ENCODE results near the gene SLC22A12.
A peak's percentile ranks its signal among the peaks of the same experiment; 100 is the strongest.

Gene SLC22A12

DNA sequence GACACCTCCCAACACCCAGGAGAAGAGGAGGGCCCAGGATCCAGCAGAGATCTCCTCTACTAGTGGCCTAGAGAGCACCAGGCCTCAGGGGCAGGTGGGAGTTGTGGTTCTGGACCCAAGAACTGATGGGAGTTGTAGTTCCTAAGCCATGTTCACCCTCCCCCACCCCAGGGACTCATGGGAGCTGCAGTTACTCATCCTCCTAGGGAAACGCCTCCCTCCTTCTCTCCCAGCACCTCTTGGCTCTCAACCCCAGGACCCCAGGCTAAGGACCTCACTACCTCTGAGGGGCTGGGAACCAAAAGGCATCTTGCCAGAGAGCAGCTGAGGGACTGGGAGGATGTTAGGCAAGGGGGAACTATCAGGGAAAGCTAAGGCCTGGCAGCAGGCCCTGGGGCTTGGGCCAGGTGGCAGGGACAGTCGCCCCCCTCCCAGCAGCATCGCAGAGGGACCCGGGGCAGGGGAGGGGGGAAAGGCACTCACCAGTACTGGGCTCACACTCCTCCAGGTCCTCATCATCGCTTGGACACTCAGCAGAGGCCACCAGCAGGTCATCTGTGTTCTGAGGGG lies 28.9 kb downstream of the SLC22A12 start:
- Histone ChIP-seq H3K4me2 (ENCODE audit: low read length, poor library complexity, severe bottlenecking) (no peak overlapping the region), H3K79me1 (replicated peaks; ENCODE audit: low read length, poor library complexity, severe bottlenecking) (no peaks in the 10 kb centered on the region), H2BK120ac (ENCODE audit: low read depth, low read length) (no peak overlapping the region), H3K36me3 (ENCODE audit: control insufficient read depth in 1 of 2, insufficient read depth in 2 of 2, low read depth in 1 of 2, low read length in 2 of 2) (peaks cover 0 to 5% of the 10 kb centered on the region in 2 experiments), H4K8ac (ENCODE audit: low read length) (no peak overlapping the region), H3K27ac (ENCODE audit: low read length, poor library complexity, severe bottlenecking) (no peak overlapping the region), H4K91ac (ENCODE audit: low read length) (no peak overlapping the region), H3K4me1 (ENCODE audit: control insufficient read depth, insufficient read depth, low read depth, low read length) (peaks cover 2% of the 10 kb centered on the region), H2BK5ac (ENCODE audit: low read depth, low read length, poor library complexity, severe bottlenecking) (no peak overlapping the region), H3K23ac (ENCODE audit: low read length in 2 of 2) (no peak overlapping the region), H2AFZ (ENCODE audit: low read depth, low read length) (no peak overlapping the region), H3K4me3 (ENCODE audit: insufficient read depth in 1 of 2, low read depth in 1 of 2, low read length in 2 of 2) (no peak overlapping the region), H3K9me3 (ENCODE audit: control insufficient read depth, low read length) (no peaks in the 10 kb centered on the region), H2BK15ac (ENCODE audit: low read depth, poor library complexity, severe bottlenecking) (no peak overlapping the region), H3K9ac (ENCODE audit: low read length) (no peak overlapping the region), H3K18ac (ENCODE audit: low read depth in 1 of 2, low read length in 2 of 2) (no peak overlapping the region), H2AK5ac (ENCODE audit: low read length, severe bottlenecking) (no peak overlapping the region), H2BK12ac (ENCODE audit: low read length in 2 of 2) (no peak overlapping the region), H3K4ac (ENCODE audit: low read depth in 1 of 2, low read length in 2 of 2) (no peak overlapping the region), H3K14ac (ENCODE audit: low read length in 2 of 2) (peak overlapping the region in 1 of 2 experiments; percentile 22), H3K27me3 (ENCODE audit: control insufficient read depth in 1 of 2, insufficient read depth in 1 of 2, low read length in 2 of 2) (peaks cover 0 to 22% of the 10 kb centered on the region in 2 experiments)
- DNase-seq, result peak; percentile 27
- 61% methylated on average over 5 of the region's 5 CpGs for WGBS

DNA sequence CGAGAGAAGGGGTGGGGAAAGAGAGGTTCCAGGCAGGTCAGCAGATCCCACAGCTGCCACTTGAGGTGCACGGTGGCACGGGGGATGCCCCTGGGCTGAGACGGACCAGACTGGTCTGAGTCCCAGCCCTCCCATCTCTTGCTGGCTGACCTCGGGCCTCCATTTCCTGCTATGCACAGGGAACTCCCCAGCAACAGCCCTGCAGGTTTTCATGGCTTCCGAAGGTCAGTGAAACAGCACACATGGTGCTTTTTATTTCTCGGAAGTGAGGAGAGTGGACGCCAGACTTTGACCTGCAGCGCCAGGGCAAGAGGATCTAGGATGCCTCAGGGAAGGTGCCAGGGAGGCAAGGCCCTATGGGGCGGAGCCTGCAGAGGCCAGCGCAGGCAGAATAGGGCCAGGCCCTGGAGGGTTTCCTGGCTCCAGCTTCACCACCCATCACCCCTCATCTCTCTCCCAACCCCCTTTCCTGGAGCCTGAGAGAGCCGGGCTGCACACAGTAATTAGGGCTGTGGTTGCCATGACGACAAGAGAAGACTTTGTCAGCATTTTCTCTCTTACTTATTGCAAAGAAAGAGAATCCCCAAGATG lies 29.5 kb downstream of the SLC22A12 start:
- Histone ChIP-seq H3K9ac (ENCODE audit: low read length) (no peak overlapping the region), H2AK5ac (ENCODE audit: low read length, severe bottlenecking) (no peak overlapping the region), H3K79me1 (replicated peaks; ENCODE audit: low read length, poor library complexity, severe bottlenecking) (no peaks in the 10 kb centered on the region), H3K4ac (ENCODE audit: low read depth in 1 of 2, low read length in 2 of 2) (no peak overlapping the region), H3K27me3 (ENCODE audit: control insufficient read depth in 1 of 2, insufficient read depth in 1 of 2, low read length in 2 of 2) (peaks cover under 1 to 27% of the 10 kb centered on the region in 2 experiments), H3K9me3 (ENCODE audit: control insufficient read depth, low read length) (no peaks in the 10 kb centered on the region), H2BK15ac (ENCODE audit: low read depth, poor library complexity, severe bottlenecking) (no peak overlapping the region), H2AFZ (ENCODE audit: low read depth, low read length) (no peak overlapping the region), H3K4me2 (ENCODE audit: low read length, poor library complexity, severe bottlenecking) (no peak overlapping the region), H3K18ac (ENCODE audit: low read depth in 1 of 2, low read length in 2 of 2) (no peak overlapping the region), H2BK120ac (ENCODE audit: low read depth, low read length) (no peak overlapping the region), H3K4me3 (ENCODE audit: insufficient read depth in 1 of 2, low read depth in 1 of 2, low read length in 2 of 2) (no peak overlapping the region), H2BK5ac (ENCODE audit: low read depth, low read length, poor library complexity, severe bottlenecking) (no peak overlapping the region), H4K8ac (ENCODE audit: low read length) (no peak overlapping the region), H3K36me3 (ENCODE audit: control insufficient read depth in 1 of 2, insufficient read depth in 2 of 2, low read depth in 1 of 2, low read length in 2 of 2) (peaks cover 0 to 5% of the 10 kb centered on the region in 2 experiments), H3K4me1 (ENCODE audit: control insufficient read depth, insufficient read depth, low read depth, low read length) (peaks cover 2% of the 10 kb centered on the region), H2BK12ac (ENCODE audit: low read length in 2 of 2) (no peak overlapping the region), H3K14ac (ENCODE audit: low read length in 2 of 2) (no peak overlapping the region), H4K91ac (ENCODE audit: low read length) (no peak overlapping the region), H3K27ac (ENCODE audit: low read length, poor library complexity, severe bottlenecking) (no peak overlapping the region), H3K23ac (ENCODE audit: low read length in 2 of 2) (no peak overlapping the region)
- WGBS, result 68% methylated on average over 11 of the region's 13 CpGs
- DNase-seq, result peak; percentile 29

DNA sequence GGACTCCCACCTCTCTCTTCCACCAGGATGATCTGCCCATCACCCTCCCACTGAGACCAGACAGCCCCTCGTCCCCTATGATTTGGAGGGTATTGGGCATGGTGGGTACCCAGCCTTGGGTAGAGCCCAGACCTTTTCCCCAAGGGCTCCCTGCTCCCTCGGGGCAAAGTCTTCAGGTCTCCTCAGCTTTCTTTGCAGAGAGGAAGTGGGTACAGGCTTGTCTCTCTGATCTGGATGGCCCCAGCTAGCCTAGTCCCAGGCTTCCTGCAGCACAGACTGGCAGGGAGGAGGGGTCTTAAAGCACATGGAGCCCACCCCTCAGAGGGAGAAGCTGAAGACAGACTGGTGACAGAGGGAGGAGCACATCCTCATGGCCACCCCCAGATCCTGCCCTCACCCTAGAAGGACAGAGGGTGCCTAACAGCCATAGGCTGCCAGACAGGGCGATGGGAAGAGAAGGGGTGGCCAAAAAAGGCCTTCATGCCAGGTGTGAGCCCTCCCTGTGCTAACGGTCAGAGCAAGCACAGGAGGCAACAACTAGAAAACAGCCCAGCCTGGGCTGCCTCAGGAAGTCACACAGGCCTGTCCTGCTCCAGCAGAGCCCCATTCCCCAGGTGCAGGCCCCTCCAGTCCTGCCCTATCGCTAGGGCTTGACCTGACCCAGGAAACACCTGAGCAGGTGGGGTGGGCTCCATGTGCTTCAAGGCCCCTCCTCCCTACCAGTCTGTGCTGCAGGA lies 30.4 kb downstream of the SLC22A12 start:
- H3K36me3 ChIP-seq (ENCODE audit: control insufficient read depth in 1 of 2, insufficient read depth in 2 of 2, low read depth in 1 of 2, low read length in 2 of 2), result peaks cover 0 to 3% of the 10 kb centered on the region in 2 experiments
- H2BK120ac ChIP-seq (ENCODE audit: low read depth, low read length), result no peak overlapping the region
- H3K4me2 ChIP-seq (ENCODE audit: low read length, poor library complexity, severe bottlenecking), result no peak overlapping the region
- H3K4ac ChIP-seq (ENCODE audit: low read depth in 1 of 2, low read length in 2 of 2), result no peak overlapping the region
- H3K23ac ChIP-seq (ENCODE audit: low read length in 2 of 2), result no peak overlapping the region
- no peak overlapping the region for H2AFZ ChIP-seq (ENCODE audit: low read depth, low read length)
- peaks cover 2% of the 10 kb centered on the region for H3K4me1 ChIP-seq (ENCODE audit: control insufficient read depth, insufficient read depth, low read depth, low read length)
- no peak overlapping the region for H2BK5ac ChIP-seq (ENCODE audit: low read depth, low read length, poor library complexity, severe bottlenecking)
- no peak overlapping the region for H3K9ac ChIP-seq (ENCODE audit: low read length)
- H2BK15ac ChIP-seq (ENCODE audit: low read depth, poor library complexity, severe bottlenecking), result no peak overlapping the region
- no peaks in the 10 kb centered on the region for H3K9me3 ChIP-seq (ENCODE audit: control insufficient read depth, low read length)
- H2BK12ac ChIP-seq (ENCODE audit: low read length in 2 of 2), result no peak overlapping the region
- H3K4me3 ChIP-seq (ENCODE audit: insufficient read depth in 1 of 2, low read depth in 1 of 2, low read length in 2 of 2), result no peak overlapping the region
- WGBS, result 81% methylated on average over 4 of the region's 5 CpGs
- no peak overlapping the region for H3K14ac ChIP-seq (ENCODE audit: low read length in 2 of 2)
- no peaks in the 10 kb centered on the region for H3K79me1 ChIP-seq (replicated peaks; ENCODE audit: low read length, poor library complexity, severe bottlenecking)
- H2AK5ac ChIP-seq (ENCODE audit: low read length, severe bottlenecking), result no peak overlapping the region
- peaks cover 5 to 35% of the 10 kb centered on the region in 2 experiments for H3K27me3 ChIP-seq (ENCODE audit: control insufficient read depth in 1 of 2, insufficient read depth in 1 of 2, low read length in 2 of 2)
- no peak overlapping the region for H3K27ac ChIP-seq (ENCODE audit: low read length, poor library complexity, severe bottlenecking)
- no peak for DNase-seq
- no peak overlapping the region for H3K18ac ChIP-seq (ENCODE audit: low read depth in 1 of 2, low read length in 2 of 2)
- H4K8ac ChIP-seq (ENCODE audit: low read length), result no peak overlapping the region
- no peak overlapping the region for H4K91ac ChIP-seq (ENCODE audit: low read length)

DNA sequence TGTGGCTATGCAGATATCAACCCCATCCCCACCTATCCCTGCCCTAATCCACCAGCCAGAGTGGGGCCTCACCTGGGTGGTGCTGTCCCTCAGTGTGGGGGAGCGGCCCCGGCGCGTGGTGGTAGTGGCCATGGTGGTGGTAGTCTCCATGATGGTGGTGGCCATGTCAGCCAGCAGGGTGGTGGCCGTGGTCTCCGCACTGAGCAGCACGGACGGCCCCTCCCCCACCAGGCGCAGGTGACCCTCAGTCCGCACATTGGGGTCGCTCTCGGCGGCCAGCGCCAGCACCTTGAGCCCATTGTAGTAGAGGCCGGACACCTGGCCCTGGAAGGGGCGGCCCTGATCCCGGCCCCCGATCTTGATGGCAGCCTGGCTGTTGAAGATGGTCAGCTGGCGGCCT lies 31.7 kb downstream of the SLC22A12 start:
- Histone ChIP-seq H3K23ac (ENCODE audit: low read length in 2 of 2) (no peak overlapping the region), H3K18ac (ENCODE audit: low read depth in 1 of 2, low read length in 2 of 2) (no peak overlapping the region), H3K4me2 (ENCODE audit: low read length, poor library complexity, severe bottlenecking) (no peak overlapping the region), H3K9me3 (ENCODE audit: control insufficient read depth, low read length) (no peaks in the 10 kb centered on the region), H3K4ac (ENCODE audit: low read depth in 1 of 2, low read length in 2 of 2) (no peak overlapping the region), H2BK15ac (ENCODE audit: low read depth, poor library complexity, severe bottlenecking) (no peak overlapping the region), H3K14ac (ENCODE audit: low read length in 2 of 2) (peak overlapping the region in 1 of 2 experiments; percentile 69), H4K91ac (ENCODE audit: low read length) (no peak overlapping the region), H2BK5ac (ENCODE audit: low read depth, low read length, poor library complexity, severe bottlenecking) (no peak overlapping the region), H3K9ac (ENCODE audit: low read length) (no peak overlapping the region), H2AFZ (ENCODE audit: low read depth, low read length) (no peak overlapping the region), H2BK120ac (ENCODE audit: low read depth, low read length) (no peak overlapping the region), H4K8ac (ENCODE audit: low read length) (no peak overlapping the region), H3K79me1 (replicated peaks; ENCODE audit: low read length, poor library complexity, severe bottlenecking) (no peaks in the 10 kb centered on the region), H3K4me1 (ENCODE audit: control insufficient read depth, insufficient read depth, low read depth, low read length) (peaks cover 2% of the 10 kb centered on the region), H3K4me3 (ENCODE audit: insufficient read depth in 1 of 2, low read depth in 1 of 2, low read length in 2 of 2) (no peak overlapping the region), H2AK5ac (ENCODE audit: low read length, severe bottlenecking) (no peak overlapping the region), H3K27me3 (ENCODE audit: control insufficient read depth in 1 of 2, insufficient read depth in 1 of 2, low read length in 2 of 2) (peaks cover 5 to 40% of the 10 kb centered on the region in 2 experiments), H3K36me3 (ENCODE audit: control insufficient read depth in 1 of 2, insufficient read depth in 2 of 2, low read depth in 1 of 2, low read length in 2 of 2) (no peaks in the 10 kb centered on the region), H3K27ac (ENCODE audit: low read length, poor library complexity, severe bottlenecking) (no peak overlapping the region), H2BK12ac (ENCODE audit: low read length in 2 of 2) (no peak overlapping the region)
- WGBS, result 91% methylated on average over 19 of the region's 19 CpGs
- no peak for DNase-seq
